Activated T-cell treated with anti-CD3 and anti-CD28 coated beads, Interleukin-2, amount 50 U/mL, for 72 hours (primary cell): ENCODE results near the gene GGACT. TPM values are rescaled to one million over a fixed set of nuclear protein-coding genes. Genes with fewer than 3 reads are reported as not detected.
"Not testable (repeated sequence)": the region's sequence is repeated elsewhere in the genome, so short reads cannot be mapped to it uniquely, and the experiment has no call there.

Experiments
- ATAC-seq, 2 donors: fragments of 150-1000 bp; cut with Tn5 transposase; replicated peaks in 1 of 2; 2 replicates each; pipeline ENCODE4 v1.10.0; 2021; ENCODE audit warnings: moderate library complexity in 2 of 2, mild to moderate bottlenecking in 1 of 2
- DNase-seq, 2 donors: peaks; one replicate each; pipeline ENCODE4 v3.0.0; 2021 to 2022; ENCODE audit warnings: mixed read lengths in 1 of 2
- H3K27ac Mint-ChIP-seq: one replicate; pipeline ENCODE4 v1.8.0; 2022; ENCODE audit warnings: mild to moderate bottlenecking, moderate library complexity, mixed read lengths
- H3K27me3 Mint-ChIP-seq: one replicate; pipeline ENCODE4 v1.8.0; 2022; ENCODE audit warnings: low read depth, mixed read lengths
- H3K36me3 Mint-ChIP-seq, 2 donors: one replicate each; pipeline ENCODE4 v1.8.0; 2022; ENCODE audit warnings: mixed read lengths in 2 of 2, mild to moderate bottlenecking in 1 of 2; ENCODE audit not compliant: insufficient read depth in 2 of 2
- H3K4me1 Mint-ChIP-seq: one replicate; pipeline ENCODE4 v1.8.0; 2022; ENCODE audit warnings: low read depth, mixed read lengths
- H3K4me3 Mint-ChIP-seq, 2 donors: one replicate each; pipeline ENCODE4 v1.8.0; 2022; ENCODE audit warnings: mild to moderate bottlenecking in 2 of 2, mixed read lengths in 2 of 2, moderate library complexity in 2 of 2
- H3K9me3 Mint-ChIP-seq, 2 donors: one replicate each; pipeline ENCODE4 v1.8.0; 2022; ENCODE audit warnings: mixed read lengths in 2 of 2
- total RNA-seq, 2 donors: library from RNA; stranded (reverse); gene quantifications; one replicate each; pipeline ENCODE4 v1.2.3, GENCODE V29; 2022

The GGACT gene
- total RNA-seq, result 10 to 100 TPM in 1 of 2 donors, 1 to 10 TPM in 1; 9.5 to 15.4 TPM

DNA sequence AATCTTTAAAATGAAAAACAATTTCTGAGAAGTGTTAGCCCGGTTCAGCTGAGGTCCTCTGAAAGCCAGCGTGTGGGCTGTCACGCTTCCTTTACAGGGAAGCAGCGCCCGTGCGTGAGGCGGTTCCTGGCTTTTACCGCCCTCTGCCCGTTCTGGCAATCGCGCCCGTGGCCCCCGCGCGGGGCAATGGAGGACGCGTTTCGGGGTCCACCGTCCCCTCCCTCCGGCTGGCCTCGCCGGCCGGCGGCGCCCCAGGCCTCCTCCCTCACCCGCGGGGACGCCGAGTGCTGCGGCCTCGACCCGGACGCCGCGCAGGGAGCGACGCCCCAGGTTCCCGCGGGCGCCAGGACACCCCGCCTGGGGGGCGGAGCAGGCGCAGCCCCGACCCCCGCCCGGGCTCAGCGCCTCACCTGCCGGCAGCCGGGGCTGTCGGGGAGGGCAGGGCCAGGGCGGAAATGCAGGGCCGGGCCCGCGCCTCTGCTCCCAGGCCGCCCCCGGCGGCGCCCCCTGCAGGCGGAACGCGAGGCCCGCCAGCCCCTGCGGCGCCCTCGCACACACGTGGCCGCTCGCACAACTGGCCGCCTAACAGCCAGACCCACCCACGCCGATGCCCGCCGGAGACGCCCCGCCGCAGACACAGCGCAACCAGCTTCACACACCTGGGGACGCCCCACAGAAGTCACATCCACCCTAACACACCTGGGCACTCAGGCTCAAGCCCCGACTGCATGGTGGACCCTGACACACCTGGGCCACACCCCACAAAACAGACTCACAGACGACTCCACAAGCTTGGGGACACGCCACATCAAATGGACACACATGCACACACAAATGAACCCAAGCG is at the start of gene GGACT:
GGACT (minus strand) TSS at position 459 of the 847 bp plus-strand sequence. CDS start 56,198 bp downstream, outside the sequence.
- ATAC-seq, result peak; percentile 93 to 96
- Mint-ChIP-seq H3K9me3 (peaks cover 0 to 2% of the 10 kb centered on the region in 2 donors), H3K27ac (peak within 1 kb of the TSS; percentile 94), H3K36me3 (no peaks in the 10 kb centered on the region), H3K4me1 (peaks cover 35% of the 10 kb centered on the region), H3K27me3 (no peaks in the 10 kb centered on the region), H3K4me3 (peak within 1 kb of the TSS; percentile 87 to 91)
- peak; percentile 88 to 95 for DNase-seq

DNA sequence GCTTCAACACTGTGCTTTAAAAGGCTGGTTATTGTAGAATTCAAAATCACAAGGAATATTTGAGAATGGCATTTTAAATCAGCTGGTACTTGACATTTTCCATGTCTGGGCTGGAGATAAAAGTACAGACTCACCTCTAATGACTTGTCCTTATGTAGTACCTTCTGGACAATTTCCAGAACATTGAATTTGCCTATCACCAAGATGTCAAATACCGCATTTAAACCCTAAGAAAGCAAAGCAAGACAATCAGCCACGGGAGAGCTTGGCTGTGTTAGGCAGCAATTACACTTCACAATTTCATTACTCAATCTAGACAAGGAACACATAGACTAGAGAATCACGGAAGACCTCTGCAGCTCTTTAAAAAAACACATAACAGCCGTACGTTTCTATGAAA is 49.2 kb upstream of the GGACT start:
- no peak for DNase-seq
- no peak for ATAC-seq
- H3K4me3 Mint-ChIP-seq, result no peak overlapping the region

DNA sequence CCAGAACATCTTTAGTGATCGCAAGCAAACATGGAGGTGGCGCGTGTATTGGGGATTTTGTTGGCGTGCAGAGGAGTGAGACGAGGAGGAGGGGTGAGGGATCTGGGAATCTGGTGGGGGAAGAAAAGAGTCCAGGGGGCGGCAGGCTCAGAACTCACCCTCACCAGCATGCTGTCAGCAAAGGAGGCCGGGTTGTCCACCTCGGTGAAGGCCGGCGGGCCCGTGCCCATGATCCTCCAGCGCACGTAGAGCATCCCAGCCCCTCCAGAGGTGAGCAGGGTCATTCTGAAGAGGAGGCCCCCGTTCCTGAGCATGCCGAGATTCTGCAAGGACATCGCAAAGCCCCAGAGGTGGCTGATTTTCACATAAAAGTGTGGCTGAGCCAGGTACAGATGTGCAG is 48.8 kb upstream of the GGACT start:
- DNase-seq (no peak), ATAC-seq (no peak)
- Mint-ChIP-seq H3K4me3 (no peak overlapping the region), H3K36me3 (peaks cover 0 to 5% of the 10 kb centered on the region in 2 donors), H3K27me3 (no peaks in the 10 kb centered on the region), H3K4me1 (no peaks in the 10 kb centered on the region), H3K27ac (no peak overlapping the region), H3K9me3 (no peaks in the 10 kb centered on the region)

More for the DNA sequence above, 49.2 kb upstream of the GGACT start:
- Mint-ChIP-seq H3K27ac (no peak overlapping the region), H3K27me3 (no peaks in the 10 kb centered on the region), H3K36me3 (peaks cover 0 to 5% of the 10 kb centered on the region in 2 donors), H3K9me3 (no peaks in the 10 kb centered on the region), H3K4me1 (no peaks in the 10 kb centered on the region)

DNA sequence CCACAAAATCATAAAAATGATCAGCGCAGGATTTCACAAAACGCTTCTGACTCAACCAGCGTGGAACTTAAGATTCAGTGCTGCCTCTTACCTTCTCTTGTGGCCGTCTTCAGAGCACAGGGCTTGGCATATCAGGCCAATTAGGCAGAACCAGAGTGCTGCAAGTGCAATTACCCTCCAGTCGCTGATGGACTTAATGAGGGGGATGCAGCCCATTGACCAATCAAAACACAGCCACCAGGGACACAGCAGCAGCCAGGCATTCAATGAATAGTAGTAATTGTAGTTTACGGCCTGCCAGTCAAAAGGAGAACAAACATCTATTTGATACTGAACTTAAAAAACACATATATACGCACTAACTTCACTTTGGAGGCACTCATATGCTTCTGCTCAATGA is 47.9 kb upstream of the GGACT start:
- no peak overlapping the region for H3K4me3 Mint-ChIP-seq
- no peaks in the 10 kb centered on the region for H3K27me3 Mint-ChIP-seq
- no peak overlapping the region for H3K27ac Mint-ChIP-seq
- DNase-seq (no peak), ATAC-seq (no peak)
- no peaks in the 10 kb centered on the region for H3K9me3 Mint-ChIP-seq
- H3K36me3 Mint-ChIP-seq, result peaks cover 0 to 3% of the 10 kb centered on the region in 2 donors
- H3K4me1 Mint-ChIP-seq, result no peaks in the 10 kb centered on the region

DNA sequence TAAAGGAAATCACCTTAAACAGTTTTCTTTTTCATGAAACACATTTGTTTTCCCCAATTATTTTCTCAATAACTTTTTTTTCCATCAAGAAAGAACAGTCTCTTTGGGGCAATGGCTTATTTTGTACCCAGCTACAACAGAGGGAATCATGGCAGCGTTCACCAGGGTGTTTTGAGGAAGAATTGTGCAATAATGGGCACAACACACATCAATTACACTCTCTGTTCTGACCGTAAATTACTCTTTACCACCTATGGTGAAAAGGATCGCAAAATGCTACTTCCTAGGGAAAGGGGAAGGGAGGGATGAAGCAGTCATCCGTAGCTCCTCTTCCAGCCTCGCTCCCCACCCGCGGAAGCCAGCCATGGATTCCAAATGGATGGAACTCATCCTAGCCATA is 47.4 kb upstream of the GGACT start:
- Mint-ChIP-seq H3K27me3 (no peaks in the 10 kb centered on the region), H3K4me3 (no peak overlapping the region), H3K4me1 (no peaks in the 10 kb centered on the region), H3K36me3 (peaks cover 0 to 3% of the 10 kb centered on the region in 2 donors), H3K27ac (no peak overlapping the region), H3K9me3 (no peaks in the 10 kb centered on the region)
- DNase-seq (no peak), ATAC-seq (no peak)

DNA sequence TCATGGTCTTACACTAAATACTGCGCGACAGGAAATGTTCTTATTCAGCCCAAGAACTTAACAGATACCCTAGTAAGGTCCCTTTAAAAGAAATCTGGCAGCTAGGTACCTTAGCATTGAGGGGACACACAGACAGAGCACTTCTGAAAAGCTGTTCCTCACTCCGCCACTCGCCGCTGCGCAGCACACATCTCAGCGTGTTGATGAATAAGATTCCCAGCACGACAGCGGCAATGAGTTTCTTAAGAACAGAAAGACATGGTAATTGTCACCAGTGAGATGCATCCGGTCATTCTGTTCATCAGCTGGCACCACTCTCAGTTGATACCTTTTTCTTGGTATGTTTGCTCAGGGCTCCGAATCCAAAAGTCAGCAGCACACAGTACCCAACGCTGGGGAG is 46.1 kb upstream of the GGACT start:
- no peak overlapping the region for H3K4me3 Mint-ChIP-seq
- H3K27ac Mint-ChIP-seq, result no peak overlapping the region
- peaks cover 0 to 2% of the 10 kb centered on the region in 2 donors for H3K36me3 Mint-ChIP-seq
- H3K4me1 Mint-ChIP-seq, result no peaks in the 10 kb centered on the region
- DNase-seq (no peak), ATAC-seq (no peak)
- no peaks in the 10 kb centered on the region for H3K27me3 Mint-ChIP-seq
- H3K9me3 Mint-ChIP-seq, result no peaks in the 10 kb centered on the region

DNA sequence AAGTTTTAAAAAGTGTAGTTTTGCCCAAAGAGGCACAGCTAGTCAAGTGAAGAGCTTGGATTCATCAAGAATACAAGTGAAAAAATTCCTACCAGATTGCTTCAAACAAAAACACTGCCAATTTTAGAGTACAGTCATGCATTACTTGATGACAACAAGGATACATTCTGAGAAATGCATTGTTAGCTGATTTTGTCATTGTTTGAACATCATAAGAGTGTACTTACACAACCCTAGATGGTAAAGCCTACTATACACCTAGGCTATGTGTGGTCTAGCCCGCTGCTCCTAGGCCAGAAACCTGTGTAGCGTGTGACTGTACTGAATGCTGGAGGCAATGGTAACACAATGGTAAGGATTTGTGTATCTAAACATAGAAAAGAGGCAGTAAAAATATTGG is 44.9 kb upstream of the GGACT start:
- no peaks in the 10 kb centered on the region for H3K4me1 Mint-ChIP-seq
- DNase-seq, result no peak
- H3K9me3 Mint-ChIP-seq, result no peaks in the 10 kb centered on the region
- H3K36me3 Mint-ChIP-seq, result peaks cover 3 to 5% of the 10 kb centered on the region in 2 donors
- no peak overlapping the region for H3K27ac Mint-ChIP-seq
- ATAC-seq, result no peak
- no peak overlapping the region for H3K4me3 Mint-ChIP-seq
- no peaks in the 10 kb centered on the region for H3K27me3 Mint-ChIP-seq

DNA sequence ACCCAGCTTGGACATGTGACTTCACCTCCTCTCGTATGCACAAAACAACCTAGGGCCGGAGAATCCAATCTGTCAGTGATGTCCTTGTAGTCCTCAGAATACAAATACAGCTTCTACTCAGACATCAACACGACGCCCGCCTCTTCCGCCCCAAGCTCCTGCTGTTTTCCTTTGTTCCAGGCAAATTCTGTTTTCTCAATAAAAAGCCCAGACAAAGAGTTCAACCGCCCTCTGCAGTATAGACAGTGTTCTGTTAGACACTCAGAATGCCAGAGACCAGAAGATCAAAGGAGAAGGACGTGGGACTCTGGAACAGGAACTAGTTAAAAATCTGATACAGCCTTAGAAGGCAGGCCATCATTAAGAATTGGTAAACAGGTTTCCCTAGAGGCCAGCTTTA is 42.0 kb upstream of the GGACT start:
- Mint-ChIP-seq H3K9me3 (no peaks in the 10 kb centered on the region), H3K4me1 (no peaks in the 10 kb centered on the region), H3K36me3 (peaks cover 4 to 7% of the 10 kb centered on the region in 2 donors), H3K27me3 (no peaks in the 10 kb centered on the region), H3K27ac (no peak overlapping the region), H3K4me3 (no peak overlapping the region)
- ATAC-seq (no peak), DNase-seq (no peak)

DNA sequence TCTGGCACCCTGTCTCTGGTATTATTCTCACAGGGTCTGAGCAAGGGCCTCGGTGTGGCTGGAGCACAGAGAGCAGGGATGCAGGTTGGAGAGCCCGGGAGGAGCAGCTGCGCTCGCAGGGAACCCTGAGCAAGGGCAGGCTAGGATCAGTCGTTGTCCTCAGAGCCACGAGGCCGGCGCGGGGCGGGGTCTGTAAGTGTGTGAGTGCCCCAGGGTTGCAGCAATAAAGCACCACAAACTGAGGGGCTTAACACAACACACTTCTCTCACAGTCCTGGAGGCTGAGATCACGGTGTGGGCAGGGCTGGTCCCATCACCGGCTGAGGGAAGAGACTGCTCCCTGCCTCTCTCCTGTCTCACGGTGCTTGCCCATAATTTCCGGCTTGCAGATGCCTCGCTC is 38.5 kb upstream of the GGACT start:
- DNase-seq, result no peak
- peaks cover 0 to 2% of the 10 kb centered on the region in 2 donors for H3K9me3 Mint-ChIP-seq
- no peak overlapping the region for H3K4me3 Mint-ChIP-seq
- H3K27ac Mint-ChIP-seq, result no peak overlapping the region
- no peak for ATAC-seq
- no peaks in the 10 kb centered on the region for H3K4me1 Mint-ChIP-seq
- peaks cover 12 to 15% of the 10 kb centered on the region in 2 donors for H3K36me3 Mint-ChIP-seq
- no peaks in the 10 kb centered on the region for H3K27me3 Mint-ChIP-seq

DNA sequence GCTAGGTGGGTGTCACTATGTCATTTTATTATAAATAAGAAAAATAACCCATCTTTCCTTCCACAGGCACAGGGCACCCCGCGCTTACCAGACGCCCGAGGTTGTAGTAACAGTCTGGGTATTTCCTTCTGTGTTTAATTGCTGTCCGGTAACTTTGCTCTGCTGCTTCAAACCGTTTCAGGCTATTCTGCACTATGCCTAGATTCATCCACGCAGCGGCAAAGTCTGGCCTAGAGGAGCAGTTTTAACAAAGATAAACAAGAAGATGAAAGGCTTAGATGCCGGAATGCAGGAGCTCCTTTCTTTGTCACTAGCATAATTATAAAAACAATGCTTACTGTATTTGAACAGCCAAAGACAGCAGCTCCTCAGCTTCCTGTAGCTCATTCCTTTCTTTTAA is 36.9 kb upstream of the GGACT start:
- Mint-ChIP-seq H3K9me3 (peaks cover 0 to 2% of the 10 kb centered on the region in 2 donors), H3K27me3 (no peaks in the 10 kb centered on the region), H3K36me3 (peaks cover 15 to 18% of the 10 kb centered on the region in 2 donors), H3K4me3 (no peak overlapping the region), H3K4me1 (no peaks in the 10 kb centered on the region), H3K27ac (no peak overlapping the region)
- DNase-seq, result no peak
- no peak for ATAC-seq

DNA sequence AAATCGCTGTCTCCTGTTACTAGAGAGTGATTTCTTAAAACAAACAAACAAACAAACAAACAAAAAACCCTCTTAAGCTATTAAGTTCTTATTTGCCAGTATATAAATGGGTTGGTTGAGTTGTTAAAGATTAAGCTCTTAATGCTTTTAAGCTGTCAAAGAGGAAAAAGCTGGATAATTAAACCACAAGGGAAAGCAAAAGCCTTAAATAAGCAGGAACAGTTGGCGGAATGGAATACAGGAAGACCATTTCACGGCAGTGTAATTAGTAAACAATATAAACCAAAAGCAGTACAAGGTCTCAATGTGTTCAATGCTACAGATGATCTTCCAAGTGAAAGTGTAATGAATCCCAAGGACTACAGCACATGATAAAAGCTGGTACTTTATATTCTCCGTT is 32.2 kb upstream of the GGACT start:
- H3K36me3 Mint-ChIP-seq, result peaks cover 10 to 13% of the 10 kb centered on the region in 2 donors

DNA sequence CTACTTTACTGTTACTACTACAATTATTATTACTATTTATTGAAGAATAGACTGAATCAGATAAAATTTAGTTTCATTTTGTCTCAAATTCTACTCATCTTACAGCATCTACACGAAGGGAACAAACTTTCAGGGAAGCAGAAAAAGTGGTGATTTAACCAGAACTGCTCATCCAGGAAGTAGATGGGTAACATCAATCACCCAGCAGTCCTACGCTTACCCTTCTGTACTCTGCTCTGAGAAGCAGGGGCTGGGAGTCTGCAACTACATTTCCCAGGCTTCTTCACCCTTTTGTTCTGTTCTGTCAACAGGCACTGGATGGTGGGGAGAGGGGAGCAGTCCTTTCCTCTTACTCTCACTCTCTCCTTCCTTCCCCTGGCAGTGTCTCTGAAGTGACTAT is 31.4 kb upstream of the GGACT start:
- Mint-ChIP-seq H3K9me3 (peaks cover 0 to 2% of the 10 kb centered on the region in 2 donors), H3K4me1 (peaks cover 7% of the 10 kb centered on the region), H3K36me3 (peaks cover 8 to 13% of the 10 kb centered on the region in 2 donors), H3K27me3 (no peaks in the 10 kb centered on the region), H3K27ac (peak overlapping the region; percentile 78), H3K4me3 (peak overlapping the region in 1 of 2 donors; percentile 1)
- ATAC-seq, result peak; percentile 43 to 63
- DNase-seq, result no peak

More for the DNA sequence above, 32.2 kb upstream of the GGACT start:
- Mint-ChIP-seq H3K9me3 (peaks cover 0 to 2% of the 10 kb centered on the region in 2 donors), H3K4me3 (no peak overlapping the region), H3K4me1 (peaks cover 7% of the 10 kb centered on the region), H3K27ac (peak overlapping the region; percentile 78), H3K27me3 (no peaks in the 10 kb centered on the region)
- no peak for DNase-seq
- no peak for ATAC-seq

DNA sequence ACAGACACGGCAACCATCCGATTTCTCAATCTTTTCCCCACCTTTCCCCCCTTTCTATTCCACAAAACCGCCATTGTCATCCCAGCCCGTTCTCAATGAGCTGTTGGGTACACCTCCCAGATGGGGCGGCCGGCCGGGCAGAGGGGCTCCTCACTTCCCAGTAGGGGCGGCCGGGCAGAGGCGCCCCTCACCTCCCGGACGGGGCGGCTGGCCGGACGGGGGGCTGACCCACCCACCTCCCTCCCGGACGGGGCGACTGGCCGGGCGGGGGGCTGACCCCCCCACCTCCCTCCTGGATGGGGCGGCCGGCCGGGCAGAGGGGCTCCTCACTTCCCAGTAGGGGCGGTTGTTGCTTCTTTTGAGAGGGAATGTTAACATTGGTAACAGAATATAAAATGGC is 30.3 kb upstream of the GGACT start:
- ATAC-seq, H3K4me1 Mint-ChIP-seq, H3K4me3 Mint-ChIP-seq, H3K27me3 Mint-ChIP-seq, H3K27ac Mint-ChIP-seq, DNase-seq, H3K9me3 Mint-ChIP-seq: not testable (repeated sequence)
- H3K36me3 Mint-ChIP-seq, result peaks cover 7 to 12% of the 10 kb centered on the region in 2 donors

DNA sequence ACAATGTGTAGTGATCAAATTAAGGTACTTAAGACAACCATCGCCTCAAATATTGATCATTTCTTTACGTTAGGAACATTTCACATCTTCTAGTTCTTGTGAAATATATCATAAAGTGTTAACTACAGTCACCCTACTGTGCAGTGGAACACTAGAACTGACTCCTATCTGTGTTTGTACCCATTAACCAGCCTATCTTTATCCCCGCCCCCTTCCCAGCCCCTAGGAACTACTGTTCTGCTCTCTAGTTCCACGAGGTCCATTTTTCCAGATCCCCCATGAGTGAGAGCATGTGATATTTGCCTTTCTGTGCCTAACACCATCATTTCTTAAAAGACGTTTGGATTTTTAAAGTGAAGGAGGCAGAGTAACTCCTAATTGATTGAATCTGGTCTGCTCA is 24.4 kb upstream of the GGACT start:
- no peak overlapping the region for H3K27ac Mint-ChIP-seq
- H3K4me3 Mint-ChIP-seq, result no peak overlapping the region
- H3K27me3 Mint-ChIP-seq, result no peaks in the 10 kb centered on the region
- no peaks in the 10 kb centered on the region for H3K36me3 Mint-ChIP-seq
- DNase-seq (no peak), ATAC-seq (no peak)
- H3K4me1 Mint-ChIP-seq, result peaks cover 13% of the 10 kb centered on the region
- no peaks in the 10 kb centered on the region for H3K9me3 Mint-ChIP-seq
